Measurements from ENCODE around the gene SFRP2.

Gene SFRP2

GRCh38 chr4:153785910-153786721 is 2.8 kb downstream of the SFRP2 start:
- no peak for DNase-seq (ENCODE audit: low read depth)
- H3K4me3 ChIP-seq (ENCODE audit: control insufficient read depth, low read depth, low read length) = no peak overlapping the region
- peak; percentile 49 for TF ChIP-seq CTCF (IDR thresholded peaks at IDR 0.05; ENCODE audit: control insufficient read depth, insufficient read depth, low read depth, low read length, missing control alignments)

- TF ChIP-seq CTCF (IDR thresholded peaks at IDR 0.05; ENCODE audit: control insufficient read depth, insufficient read depth, low read depth, low read length, missing control alignments) = no peak
- no peak for DNase-seq (ENCODE audit: low read depth)
- H3K4me3 ChIP-seq (ENCODE audit: control insufficient read depth, low read depth, low read length) = no peak overlapping the region
Measured at GRCh38 chr4:153784166-153784699, 4.7 kb downstream of the SFRP2 start.

- DNase-seq (ENCODE audit: low read depth) = no peak
- TF ChIP-seq CTCF (IDR thresholded peaks at IDR 0.05; ENCODE audit: control insufficient read depth, insufficient read depth, low read depth, low read length, missing control alignments) = no peak
- H3K4me3 ChIP-seq (ENCODE audit: control insufficient read depth, low read depth, low read length) = no peak overlapping the region
Measured at GRCh38 chr4:153782581-153782980, 6.3 kb downstream of the SFRP2 start.

GRCh38 chr4:153781717-153782416 is 7.0 kb downstream of the SFRP2 start:
- peak; percentile 89 for DNase-seq (ENCODE audit: low read depth)
- no peak for TF ChIP-seq CTCF (IDR thresholded peaks at IDR 0.05; ENCODE audit: control insufficient read depth, insufficient read depth, low read depth, low read length, missing control alignments)
- no peak overlapping the region for H3K4me3 ChIP-seq (ENCODE audit: control insufficient read depth, low read depth, low read length)

GRCh38 chr4:153781280-153781679 is 7.6 kb downstream of the SFRP2 start:
- no peak overlapping the region for H3K4me3 ChIP-seq (ENCODE audit: control insufficient read depth, low read depth, low read length)
- DNase-seq (ENCODE audit: low read depth) = no peak
- no peak for TF ChIP-seq CTCF (IDR thresholded peaks at IDR 0.05; ENCODE audit: control insufficient read depth, insufficient read depth, low read depth, low read length, missing control alignments)

- no peak for TF ChIP-seq CTCF (IDR thresholded peaks at IDR 0.05; ENCODE audit: control insufficient read depth, insufficient read depth, low read depth, low read length, missing control alignments)
- no peak overlapping the region for H3K4me3 ChIP-seq (ENCODE audit: control insufficient read depth, low read depth, low read length)
- no peak for DNase-seq (ENCODE audit: low read depth)
Measured at GRCh38 chr4:153780876-153781275, 8.0 kb downstream of the SFRP2 start.
